ENCODE measurements around the gene SORCS1.

SORCS1 gene

GRCh38 chr10:106982268-106982667 is 182.2 kb downstream of the SORCS1 start:
- DNase-seq = no peak

GRCh38 chr10:106981452-106982075 is 182.9 kb downstream of the SORCS1 start:
- no peak for DNase-seq

GRCh38 chr10:106980495-106981451 is 183.7 kb downstream of the SORCS1 start:
- no peak for DNase-seq

- no peak for DNase-seq
Observed at GRCh38 chr10:106978756-106979155, 185.8 kb downstream of the SORCS1 start.

- DNase-seq = no peak
Observed at GRCh38 chr10:106973716-106974115, 190.8 kb downstream of the SORCS1 start.

GRCh38 chr10:106973288-106973687 is 191.2 kb downstream of the SORCS1 start:
- DNase-seq = no peak

- DNase-seq = no peak
Observed at GRCh38 chr10:106972381-106972780, 192.1 kb downstream of the SORCS1 start.

- DNase-seq = no peak
Observed at GRCh38 chr10:106971411-106971831, 193.1 kb downstream of the SORCS1 start.

GRCh38 chr10:106967452-106967851 is 197.1 kb downstream of the SORCS1 start:
- DNase-seq = no peak

GRCh38 chr10:106960812-106961211 is 203.7 kb downstream of the SORCS1 start:
- no peak for DNase-seq

- no peak for DNase-seq
Observed at GRCh38 chr10:106959521-106959920, 205.0 kb downstream of the SORCS1 start.

GRCh38 chr10:106958589-106959361 is 205.7 kb downstream of the SORCS1 start:
- no peak for DNase-seq

GRCh38 chr10:106957823-106958588 is 206.5 kb downstream of the SORCS1 start:
- DNase-seq = no peak

- no peak for DNase-seq
Observed at GRCh38 chr10:106956216-106956915, 208.1 kb downstream of the SORCS1 start.

GRCh38 chr10:106955133-106955532 is 209.4 kb downstream of the SORCS1 start:
- no peak for DNase-seq

- DNase-seq = no peak
Observed at GRCh38 chr10:106952033-106952432, 212.5 kb downstream of the SORCS1 start.

- DNase-seq = no peak
Observed at GRCh38 chr10:106949680-106950478, 214.6 kb downstream of the SORCS1 start.

- no peak for DNase-seq
Observed at GRCh38 chr10:106947643-106948042, 216.9 kb downstream of the SORCS1 start.

GRCh38 chr10:106942035-106942662 is 222.4 kb downstream of the SORCS1 start:
- DNase-seq = no peak

- no peak for DNase-seq
Observed at GRCh38 chr10:106941297-106942034, 223.0 kb downstream of the SORCS1 start.
